ENCODE results near the gene GALNT7.
A peak's percentile ranks its signal among the peaks of the same experiment; 100 is the strongest.

Gene GALNT7

GRCh38 chr4:173317004-173317403 lies 148.4 kb downstream of the GALNT7 start:
- no peak for DNase-seq

- DNase-seq, result no peak
Measured at GRCh38 chr4:173318240-173318639, 149.6 kb downstream of the GALNT7 start.

GRCh38 chr4:173318648-173319211 lies 150.1 kb downstream of the GALNT7 start:
- DNase-seq, result no peak

GRCh38 chr4:173319696-173320095 lies 151.1 kb downstream of the GALNT7 start:
- DNase-seq, result no peak

- no peak for DNase-seq
Measured at GRCh38 chr4:173325007-173325736, 156.6 kb downstream of the GALNT7 start.

- no peak for DNase-seq
Measured at GRCh38 chr4:173328236-173328901, 159.8 kb downstream of the GALNT7 start.

GRCh38 chr4:173330590-173330989 lies 162.0 kb downstream of the GALNT7 start:
- DNase-seq, result no peak

GRCh38 chr4:173332021-173332487 lies 163.4 kb downstream of the GALNT7 start:
- DNase-seq, result no peak

GRCh38 chr4:173332963-173333657 lies 164.5 kb downstream of the GALNT7 start:
- peak; percentile 14 for DNase-seq

- peak; percentile 43 for DNase-seq
Measured at GRCh38 chr4:173333658-173334084, 165.1 kb downstream of the GALNT7 start.

GRCh38 chr4:173334085-173334890 lies 165.7 kb downstream of the GALNT7 start, which contains the start of gene HMGB2:
Gene HMGB2, minus strand, starts transcription at chr4:173334358. Its CDS starts 709 bp downstream, at chr4:173333649.
- peak; percentile 99 for DNase-seq

GRCh38 chr4:173334891-173335752 lies 166.5 kb downstream of the GALNT7 start:
- no peak for DNase-seq

GRCh38 chr4:173337463-173337862 lies 168.9 kb downstream of the GALNT7 start:
- no peak for DNase-seq

- DNase-seq, result no peak
Measured at GRCh38 chr4:173343832-173344397, 175.3 kb downstream of the GALNT7 start.

GRCh38 chr4:173345648-173346047 lies 177.0 kb downstream of the GALNT7 start:
- no peak for DNase-seq

- DNase-seq, result no peak
Measured at GRCh38 chr4:173346074-173346473, 177.5 kb downstream of the GALNT7 start.

GRCh38 chr4:173347467-173347866 lies 178.9 kb downstream of the GALNT7 start:
- DNase-seq, result no peak

GRCh38 chr4:173357939-173358338 lies 189.3 kb downstream of the GALNT7 start:
- DNase-seq, result no peak

GRCh38 chr4:173360587-173361221 lies 192.1 kb downstream of the GALNT7 start:
- DNase-seq, result no peak

GRCh38 chr4:173362666-173363065 lies 194.1 kb downstream of the GALNT7 start:
- DNase-seq, result no peak

Data from activated effector memory CD4-positive, alpha-beta T cell treated with Interleukin-2 at 50 U/mL for 16 hours (primary cell).